C1 segment of cervical spinal cord (tissue), 14 donors: Measurements from ENCODE around the gene PPM1E.
"Not testable (repeated sequence)": the region's sequence is repeated elsewhere in the genome, so short reads cannot be mapped to it uniquely, and the experiment has no call there.

Source experiments
- DNase-seq, 14 donors: peaks; one replicate each; lab custom pipeline; 2025; lab: John Stamatoyannopoulos, UW

PPM1E gene

GRCh38 chr17:58947411-58947810, 191.8 kb downstream of the PPM1E start:
- DNase-seq = no peak

GRCh38 chr17:58947824-58948223, 192.2 kb downstream of the PPM1E start:
- no peak for DNase-seq

DNA sequence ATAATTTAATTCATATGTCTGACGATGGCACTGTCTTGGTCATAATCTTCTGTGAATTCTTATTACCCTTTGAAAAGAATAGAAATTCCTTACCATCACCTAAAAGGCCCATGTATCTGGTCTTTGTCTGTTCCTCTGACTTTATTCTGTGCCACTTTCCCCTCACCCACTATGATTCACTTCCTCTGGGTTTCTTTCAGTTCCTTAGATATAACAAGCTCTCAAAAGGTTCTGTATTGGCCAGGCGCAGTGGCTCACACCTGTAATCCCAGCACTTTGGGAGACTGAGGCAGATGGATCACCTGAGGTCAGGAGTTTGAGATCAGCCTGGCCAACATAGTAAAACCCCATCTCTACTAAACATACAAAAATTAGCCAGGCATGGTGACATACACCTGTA, 198.7 kb downstream of the PPM1E start:
- DNase-seq = not testable (repeated sequence)

- no peak for DNase-seq
Measured at GRCh38 chr17:58956997-58957724, 201.5 kb downstream of the PPM1E start.

DNA sequence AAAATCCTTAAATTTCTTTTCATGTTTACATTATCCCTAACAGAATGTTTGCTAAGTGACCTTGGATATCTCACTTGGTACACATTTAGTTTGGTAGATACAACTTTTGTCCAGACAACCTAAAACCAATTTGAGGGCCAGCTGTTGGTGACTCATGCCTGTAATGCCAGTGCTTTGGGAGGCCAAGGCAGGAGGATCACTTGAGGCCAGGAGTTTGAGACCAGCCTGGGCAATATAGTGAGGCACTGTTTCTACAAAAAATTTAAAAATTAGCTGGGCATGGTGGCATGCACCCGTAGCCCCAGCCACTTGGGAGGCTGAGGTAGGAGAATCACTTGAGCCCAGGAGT, 202.0 kb downstream of the PPM1E start:
- DNase-seq = not testable (repeated sequence)

DNA sequence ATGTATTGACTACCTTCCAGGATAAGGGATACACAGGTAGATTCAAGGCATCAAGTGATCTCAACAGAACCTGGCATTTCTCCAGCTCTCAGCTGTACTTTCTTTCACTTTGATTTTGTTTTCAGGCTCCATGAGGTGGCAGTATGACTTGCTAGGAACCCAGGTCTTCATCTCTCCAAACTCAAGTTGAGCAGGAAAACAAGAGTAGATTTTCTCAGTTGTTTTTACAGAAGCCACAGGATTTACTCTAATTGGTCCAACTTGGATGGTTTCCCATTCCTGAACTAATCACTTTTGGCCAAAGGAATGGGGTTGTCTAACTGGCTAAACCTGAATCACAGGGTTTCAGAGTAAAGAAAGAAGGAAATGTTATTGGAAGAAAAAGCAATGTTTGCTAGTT, 204.4 kb downstream of the PPM1E start:
- DNase-seq = no peak

GRCh38 chr17:58965221-58965620, 209.6 kb downstream of the PPM1E start:
- no peak for DNase-seq

- no peak for DNase-seq
Measured at GRCh38 chr17:58966208-58966607, 210.6 kb downstream of the PPM1E start.

DNA sequence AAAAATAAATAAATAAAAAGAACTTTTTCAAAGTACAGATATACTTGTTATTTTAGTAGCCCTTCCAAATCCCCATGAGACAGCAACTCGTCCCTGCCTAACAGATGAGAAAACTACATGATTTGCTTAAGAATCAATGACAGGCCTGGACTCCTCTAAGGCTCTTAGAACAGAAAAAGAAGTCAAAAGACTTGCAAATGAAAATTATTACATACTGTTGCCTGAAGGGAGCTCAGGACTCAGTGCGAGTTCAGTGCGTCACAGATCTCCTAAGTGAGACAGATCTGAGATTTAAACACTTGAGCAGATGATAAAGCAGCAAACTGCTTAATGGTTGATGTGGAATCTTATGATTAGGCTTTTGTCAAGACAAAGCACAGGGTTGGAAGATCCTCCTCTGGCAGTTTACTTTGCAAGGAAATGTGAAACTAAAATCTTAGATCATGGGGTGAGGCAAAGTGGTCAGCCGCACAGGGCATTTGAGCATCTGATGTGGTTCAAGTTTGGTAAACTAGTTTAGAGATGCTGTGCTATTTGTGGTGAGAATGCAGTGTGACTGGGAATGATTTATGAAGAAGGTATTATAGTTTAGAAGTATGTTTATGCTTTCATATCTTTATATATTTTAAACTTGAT, 212.9 kb downstream of the PPM1E start:
- DNase-seq = no peak

GRCh38 chr17:58969156-58969555, 213.5 kb downstream of the PPM1E start:
- DNase-seq = no peak

DNA sequence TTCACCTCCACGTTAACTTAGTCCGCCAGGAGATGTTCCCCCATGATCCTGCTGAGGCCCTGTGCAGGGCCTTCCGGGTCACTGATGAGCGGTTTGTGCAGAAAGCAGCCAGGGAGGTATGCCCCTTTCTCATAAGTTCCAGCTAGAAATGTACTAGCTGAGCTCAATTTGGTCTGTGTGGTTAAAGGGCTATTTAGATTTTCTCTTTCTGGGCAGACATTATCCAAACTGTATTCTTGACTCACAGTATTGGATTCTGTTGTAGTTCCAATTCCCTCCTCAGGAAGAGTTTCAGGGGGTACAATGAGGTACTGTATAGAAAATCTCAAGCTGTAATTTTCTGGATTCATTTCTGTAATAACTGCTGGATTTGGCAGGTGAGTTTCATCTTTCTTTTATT, 214.0 kb downstream of the PPM1E start:
- no peak for DNase-seq

DNA sequence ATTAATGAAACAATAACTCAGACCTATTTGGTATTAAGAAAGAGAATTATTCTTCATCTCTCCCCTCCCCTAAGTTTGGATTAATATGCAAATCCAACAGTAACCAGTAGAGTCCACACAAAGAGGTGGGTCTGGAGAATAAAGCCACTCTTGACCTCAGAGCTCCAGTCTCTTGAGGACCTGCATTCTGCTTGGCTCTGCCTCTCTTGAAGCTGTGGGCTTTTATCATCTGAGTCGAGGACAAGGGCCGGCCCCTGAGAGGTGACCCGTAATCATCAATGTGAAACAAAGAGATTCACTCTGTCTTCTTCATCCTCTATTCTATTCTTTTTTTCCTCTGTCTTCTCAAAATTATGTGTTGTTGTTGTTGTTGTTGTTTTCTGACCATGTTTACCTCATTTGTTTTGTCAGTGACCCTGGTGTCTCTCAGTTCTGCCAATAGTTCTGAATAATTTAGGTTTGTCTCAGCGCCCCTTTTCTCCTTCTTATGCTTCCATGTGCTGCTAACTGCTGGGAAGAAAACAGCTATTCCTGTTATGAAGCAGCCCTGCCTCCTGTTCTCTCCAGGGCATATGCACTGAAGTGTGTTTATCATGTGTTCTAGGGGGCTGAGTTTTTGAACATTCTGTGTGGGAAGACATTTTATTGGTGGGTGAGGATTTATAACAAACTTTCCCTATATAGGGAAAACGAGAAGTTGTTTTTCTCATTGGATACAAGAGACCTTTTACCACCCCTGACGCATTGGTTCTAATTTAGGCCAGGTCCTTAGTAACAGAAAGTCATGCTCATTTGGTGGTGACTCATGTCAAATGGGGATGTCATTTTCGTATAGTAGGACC, 215.2 kb downstream of the PPM1E start:
- DNase-seq = no peak

DNA sequence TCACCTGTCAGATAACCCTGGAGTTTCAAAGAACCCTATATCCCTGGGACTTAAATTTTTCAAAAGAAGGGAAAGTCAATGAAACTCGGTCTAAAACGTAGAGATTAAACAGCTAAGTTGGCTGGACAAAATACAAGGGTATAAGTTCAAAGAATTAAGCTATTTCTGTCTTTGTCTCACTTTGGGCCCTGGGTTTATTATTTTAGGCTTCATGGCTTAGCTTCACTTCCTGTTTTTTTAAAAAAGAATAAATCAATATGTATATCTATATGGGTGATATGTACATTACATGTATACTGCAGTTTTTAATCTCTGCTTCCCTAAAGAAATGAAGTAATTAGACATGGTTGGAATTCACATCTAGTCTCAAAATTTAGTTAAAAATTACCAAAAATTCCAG, 218.7 kb downstream of the PPM1E start:
- DNase-seq = no peak

DNA sequence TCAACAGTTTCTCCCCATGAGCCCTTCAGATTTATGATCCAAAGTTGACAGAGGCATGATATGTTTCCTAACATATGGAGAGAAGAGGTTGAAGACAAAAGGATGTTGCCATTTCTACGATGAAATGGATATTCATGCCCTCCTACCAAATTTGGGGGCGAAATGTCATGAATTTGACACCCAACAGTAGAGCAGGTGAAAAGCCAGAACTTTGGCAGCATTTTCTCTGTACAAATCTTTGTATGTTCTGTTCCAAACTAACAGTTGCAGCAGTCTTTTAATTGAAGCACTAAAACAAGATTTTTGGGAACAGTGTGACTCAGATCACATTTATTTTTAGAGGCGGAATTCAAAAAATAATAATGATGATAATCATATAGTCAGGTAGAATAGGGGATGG, 220.9 kb downstream of the PPM1E start:
- DNase-seq = no peak

- no peak for DNase-seq
Measured at GRCh38 chr17:58980706-58981481, 225.2 kb downstream of the PPM1E start.

DNA sequence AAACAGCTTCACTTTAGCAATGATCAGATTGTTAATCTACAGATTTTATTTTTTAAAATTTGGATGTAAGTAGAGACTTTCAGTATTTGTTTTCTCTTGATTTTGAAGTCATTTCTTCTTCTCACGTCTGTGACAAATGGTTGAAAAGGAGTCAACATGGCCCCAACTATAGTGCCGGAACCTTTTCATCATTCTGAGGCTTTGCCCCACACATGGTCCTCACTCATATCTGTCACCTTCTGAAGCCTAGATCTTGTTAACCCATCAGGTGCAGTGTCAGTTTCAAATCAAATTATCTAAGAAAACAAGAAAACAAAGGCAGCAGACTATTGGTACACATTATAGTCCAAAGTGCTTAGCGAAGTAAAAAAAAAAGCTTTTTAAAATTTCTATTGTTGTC, 227.0 kb downstream of the PPM1E start:
- no peak for DNase-seq

DNA sequence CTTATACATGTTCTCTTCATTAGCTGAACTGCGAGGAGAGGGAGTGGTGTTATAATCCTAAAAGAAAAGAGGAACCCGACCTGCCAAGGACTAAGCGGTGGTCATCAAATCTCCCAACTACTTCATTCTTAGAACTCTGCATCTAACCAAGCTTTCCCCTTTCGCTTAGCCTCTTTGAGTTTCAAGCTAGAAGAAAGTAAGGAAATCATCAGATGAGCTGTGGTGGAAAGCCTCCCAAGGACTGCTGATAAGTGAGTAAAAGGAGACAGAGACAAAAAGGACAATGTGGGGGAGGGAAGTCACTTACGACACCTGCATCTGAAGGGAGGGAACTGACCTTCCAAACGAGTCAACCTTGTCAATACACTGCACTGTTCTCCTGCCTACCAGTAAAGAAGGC, 229.7 kb downstream of the PPM1E start:
- DNase-seq = no peak

- no peak for DNase-seq
Measured at GRCh38 chr17:58985971-58986370, 230.3 kb downstream of the PPM1E start.

DNA sequence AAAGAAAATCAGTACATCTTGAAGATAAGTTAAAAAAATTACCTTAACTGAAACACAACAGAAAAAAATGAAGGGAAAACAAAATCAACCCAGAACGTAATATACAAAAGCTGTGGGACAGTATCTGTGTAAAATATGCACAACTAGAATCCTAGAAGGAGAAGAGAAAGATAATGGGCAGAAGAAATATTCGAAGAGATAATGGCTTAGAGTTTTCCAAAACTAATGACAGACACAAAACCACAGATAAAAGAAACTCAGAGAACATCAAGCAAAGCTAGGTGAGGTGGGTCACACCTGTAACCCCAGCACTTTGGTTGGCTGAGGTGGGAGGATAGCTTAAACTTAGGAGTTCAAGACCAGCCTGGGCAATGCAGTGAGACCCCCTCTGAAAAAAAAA, 234.0 kb downstream of the PPM1E start:
- no peak for DNase-seq

- no peak for DNase-seq
Measured at GRCh38 chr17:58991718-58992331, 236.2 kb downstream of the PPM1E start.

- no peak for DNase-seq
Measured at GRCh38 chr17:58993311-58993710, 237.7 kb downstream of the PPM1E start.
